HCT116 (cell line): Measurements from ENCODE around the gene RELCH. TPM values are rescaled to one million over a fixed set of nuclear protein-coding genes. Genes with fewer than 3 reads are reported as not detected.

Experiments
- ATAC-seq: fragments of 200-7000 bp; cut with Tn5 transposase; 2 replicates; pipeline ENCODE4 v1.9.1; 2020; ENCODE audit warnings: mild to moderate bottlenecking, moderate library complexity
- BruUV-seq: library from RNA; stranded (reverse); fragments of 400-500 nt; replicated peaks from 2 replicates; lab custom pipeline; 2021; lab: Mats Ljungman, UMichigan
- CTCF ChIA-PET: fragments of 300-600 bp; sonication (Branson Sonifier 250); formaldehyde crosslinking; loops from one replicate; lab custom pipeline; 2021; ENCODE audit warnings: antibody characterized with exemption; lab: Charles Lee
- POLR2A ChIA-PET: fragments of 300-600, 350-600 bp; sonication (Branson Sonifier 250); formaldehyde crosslinking; loops from one replicate; lab custom pipeline; 2021; ENCODE audit warnings: antibody characterized with exemption; lab: Charles Lee
- RAD21 ChIA-PET, 2 experiments: fragments of 300-600 bp; sonication (Branson Sonifier 250); formaldehyde crosslinking; loops; one replicate each; lab custom pipeline; 2023; ENCODE audit warnings: low total read pairs in 2 of 2; ENCODE audit not compliant: uncharacterized antibody in 2 of 2, unreplicated experiment in 2 of 2, low non-redundant PET in 1 of 2; lab: Charles Lee
- DNase-seq: peaks from one replicate; pipeline ENCODE4 v3.0.0-alpha.2; 2010; ENCODE audit warnings: low read depth, low spot score
- H2AFZ ChIP-seq: fragments of 200-600 bp; shearing (Covaris generic), sonication (generic); 2 replicates; pipeline ENCODE4 v1.6.1; 2017; ENCODE audit warnings: low read depth, mixed run types, mixed read lengths, antibody characterized with exemption, low read length; ENCODE audit not compliant: poor library complexity, severe bottlenecking
- H3K27ac ChIP-seq: 2 replicates; pipeline ENCODE4 v1.5.1; 2012; ENCODE audit warnings: low read depth, low read length
- H3K27me3 ChIP-seq: fragments of 200-600 bp; sonication (generic); 2 replicates; pipeline ENCODE4 v1.6.1; 2016; ENCODE audit warnings: mixed run types, low read length, mixed read lengths; ENCODE audit not compliant: insufficient read depth
- H3K36me3 ChIP-seq, 2 experiments: fragments of 200-500 bp in 1 of 2; fragments of 200-600 bp in 1 of 2; sonication (Bioruptor generic) in 1 of 2; sonication (generic) in 1 of 2; 2 replicates each; pipeline versions ENCODE4 v1.5.1 to v1.6.1; 2014 to 2016; ENCODE audit warnings: low read length in 2 of 2, inconsistent platforms in 1 of 2, mixed read lengths in 1 of 2, mixed run types in 1 of 2; ENCODE audit not compliant: insufficient read depth in 2 of 2, control insufficient read depth in 1 of 2
- H3K4me1 ChIP-seq, 2 experiments: fragments of 200-600 bp in 1 of 2; sonication (generic) in 1 of 2; 2 replicates each; pipeline versions ENCODE4 v1.5.1 to v1.6.1; 2012 to 2017; ENCODE audit warnings: low read length in 2 of 2, inconsistent platforms in 1 of 2, mild to moderate bottlenecking in 1 of 2, mixed read lengths in 1 of 2, mixed run types in 1 of 2, moderate library complexity in 1 of 2; ENCODE audit not compliant: insufficient read depth in 2 of 2, control insufficient read depth in 1 of 2
- H3K4me2 ChIP-seq: fragments of 200-600 bp; sonication (generic); 2 replicates; pipeline ENCODE4 v1.6.1; 2017; ENCODE audit warnings: mixed run types, low read length, mixed read lengths
- H3K4me3 ChIP-seq, 2 experiments: fragments of 200-600 bp in 1 of 2; sonication (generic) in 1 of 2; replicated peaks in 1 of 2; 2 replicates each; pipeline ENCODE4 v1.5.1; 2011 to 2016; ENCODE audit warnings: low read length in 2 of 2, control low read depth in 1 of 2, low read depth in 1 of 2, mild to moderate bottlenecking in 1 of 2, mixed read lengths in 1 of 2, mixed run types in 1 of 2
- H3K79me2 ChIP-seq: fragments of 200-600 bp; sonication (generic); 2 replicates; pipeline ENCODE4 v1.6.1; 2017; ENCODE audit warnings: mild to moderate bottlenecking, mixed run types, low read length, moderate library complexity, mixed read lengths; ENCODE audit not compliant: insufficient read depth
- H3K9ac ChIP-seq: fragments of 200-600 bp; sonication (generic); 2 replicates; pipeline ENCODE4 v1.6.1; 2016; ENCODE audit warnings: low read length, mixed read lengths
- H3K9me2 ChIP-seq: fragments of 200-600 bp; sonication (generic), shearing (Covaris generic); 2 replicates; pipeline ENCODE4 v1.6.1; 2017; ENCODE audit warnings: mixed run types, mild to moderate bottlenecking, moderate library complexity; ENCODE audit not compliant: insufficient read depth
- H3K9me3 ChIP-seq, 2 experiments: fragments of 200-500 bp in 1 of 2; fragments of 200-600 bp in 1 of 2; sonication (Bioruptor generic) in 1 of 2; sonication (generic) in 1 of 2; 2 replicates each; pipeline ENCODE4 v1.6.1; 2014 to 2017; ENCODE audit warnings: low read length in 2 of 2, mixed read lengths in 2 of 2, inconsistent platforms in 1 of 2, low read depth in 1 of 2, mild to moderate bottlenecking in 1 of 2, mixed run types in 1 of 2, moderate library complexity in 1 of 2; ENCODE audit not compliant: control insufficient read depth in 1 of 2, insufficient read depth in 1 of 2
- H4K20me1 ChIP-seq: fragments of 200-600 bp; sonication (generic), shearing (Covaris generic); 2 replicates; pipeline ENCODE4 v1.6.1; 2017; ENCODE audit warnings: mixed run types, mild to moderate bottlenecking, moderate library complexity; ENCODE audit not compliant: insufficient read depth
- CBX3 ChIP-seq: IDR thresholded peaks from 2 replicates; pipeline ENCODE4 v1.6.1; 2012; ENCODE audit warnings: low read depth
- CEBPB ChIP-seq: IDR thresholded peaks from 2 replicates; pipeline ENCODE4 v1.6.1; 2012; ENCODE audit warnings: low read depth
- EZH2phosphoT487 ChIP-seq: fragments of 200-600 bp; IDR thresholded peaks from 2 replicates; pipeline ENCODE4 v1.6.1; 2018; ENCODE audit warnings: antibody characterized with exemption, borderline replicate concordance
- FOSL1 ChIP-seq: IDR thresholded peaks from 2 replicates; pipeline ENCODE4 v1.6.1; 2012; ENCODE audit warnings: low read depth
- JUND ChIP-seq: IDR thresholded peaks from 2 replicates; pipeline ENCODE4 v1.6.1; 2012
- POLR2AphosphoS5 ChIP-seq: IDR thresholded peaks from 2 replicates; pipeline ENCODE4 v1.6.1; 2011; ENCODE audit warnings: mild to moderate bottlenecking, low read depth, low read length, moderate library complexity
- SRF ChIP-seq: IDR thresholded peaks from 2 replicates; pipeline ENCODE4 v1.6.1; 2012; ENCODE audit warnings: low read depth
- TCF7L2 ChIP-seq: IDR thresholded peaks from 2 replicates; pipeline ENCODE4 v1.7.0; 2011; ENCODE audit warnings: borderline replicate concordance, inconsistent platforms; ENCODE audit not compliant: insufficient read depth, insufficient read length; ENCODE audit errors: extremely low read depth
- ZFX ChIP-seq: fragments of 450-650 bp; IDR thresholded peaks from 2 replicates; pipeline ENCODE4 v1.6.1; 2017
- ZNF274 ChIP-seq: fragments of 200-500 bp; sonication (Bioruptor generic); IDR thresholded peaks from 2 replicates; pipeline ENCODE4 v1.6.1; 2014; ENCODE audit warnings: mild to moderate bottlenecking, low read depth, low read length, inconsistent platforms
- intact Hi-C: fragments of 100-400 bp; cut with micrococcal nuclease; formaldehyde crosslinking; loops from 2 replicates; pipeline ENCODE4 v1.10.0; 2022
- total RNA-seq: library from RNA; stranded (reverse); gene quantifications from one replicate; pipeline ENCODE4 v1.2.1, GENCODE V29; 2021; ENCODE audit not compliant: unreplicated experiment
- TF ChIP-seq, protein P1 (sequence below): IDR thresholded peaks from 2 replicates; pipeline ENCODE4 v1.6.1; 2012
- TF ChIP-seq, protein P2 (sequence below): IDR thresholded peaks from 2 replicates; pipeline ENCODE4 v1.6.1; 2012; ENCODE audit warnings: low read depth

Gene RELCH
- total RNA-seq, 1 experiment from 2014 or later, result 17.4 TPM

DNA sequence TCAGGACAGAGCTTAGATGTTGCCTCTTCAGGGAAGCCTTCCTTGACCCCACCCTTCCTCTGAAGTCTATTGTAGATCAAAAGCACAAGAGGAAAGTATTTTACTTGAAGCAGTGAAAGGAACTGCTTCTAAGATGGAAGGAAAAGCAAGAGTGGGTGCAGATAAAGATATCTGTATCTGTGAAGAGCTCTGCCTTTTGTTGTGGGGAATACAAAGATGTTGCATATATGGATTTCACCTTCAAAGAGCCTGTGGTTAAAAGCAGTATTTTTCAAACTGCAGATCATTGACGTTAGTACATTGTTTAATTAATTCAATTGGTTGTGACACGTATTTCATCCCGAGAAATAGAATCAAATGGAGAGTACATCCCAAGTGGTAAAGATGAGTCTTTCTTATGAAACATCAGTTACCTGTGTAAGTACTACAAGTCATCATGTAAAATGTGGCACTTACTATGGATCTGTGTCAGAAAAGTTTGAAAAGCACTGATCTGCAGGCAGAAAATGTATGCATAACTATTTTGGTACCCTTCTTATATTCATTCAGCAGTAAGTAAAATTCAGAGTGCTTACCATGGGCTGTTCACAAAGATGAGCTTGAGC lies 113.4 kb downstream of the RELCH start:
- H3K79me2 ChIP-seq, result no peaks in the 10 kb centered on the region
- DNase-seq (no peak), ATAC-seq (no peak)
- H3K9me2 ChIP-seq, result no peaks in the 10 kb centered on the region
- H3K9me3 ChIP-seq, result no peaks in the 10 kb centered on the region
- ChIA-PET POLR2A (no interaction called here), RAD21 (no interaction called here), CTCF (no interaction called here)
- TF ChIP-seq, protein P1, sequence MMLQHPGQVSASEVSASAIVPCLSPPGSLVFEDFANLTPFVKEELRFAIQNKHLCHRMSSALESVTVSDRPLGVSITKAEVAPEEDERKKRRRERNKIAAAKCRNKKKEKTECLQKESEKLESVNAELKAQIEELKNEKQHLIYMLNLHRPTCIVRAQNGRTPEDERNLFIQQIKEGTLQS, result no peak
- TF ChIP-seq TCF7L2, result no peak
- TF ChIP-seq CBX3, result no peak
- no peak for TF ChIP-seq SRF
- no peak for TF ChIP-seq POLR2AphosphoS5
- TF ChIP-seq, protein P2, sequence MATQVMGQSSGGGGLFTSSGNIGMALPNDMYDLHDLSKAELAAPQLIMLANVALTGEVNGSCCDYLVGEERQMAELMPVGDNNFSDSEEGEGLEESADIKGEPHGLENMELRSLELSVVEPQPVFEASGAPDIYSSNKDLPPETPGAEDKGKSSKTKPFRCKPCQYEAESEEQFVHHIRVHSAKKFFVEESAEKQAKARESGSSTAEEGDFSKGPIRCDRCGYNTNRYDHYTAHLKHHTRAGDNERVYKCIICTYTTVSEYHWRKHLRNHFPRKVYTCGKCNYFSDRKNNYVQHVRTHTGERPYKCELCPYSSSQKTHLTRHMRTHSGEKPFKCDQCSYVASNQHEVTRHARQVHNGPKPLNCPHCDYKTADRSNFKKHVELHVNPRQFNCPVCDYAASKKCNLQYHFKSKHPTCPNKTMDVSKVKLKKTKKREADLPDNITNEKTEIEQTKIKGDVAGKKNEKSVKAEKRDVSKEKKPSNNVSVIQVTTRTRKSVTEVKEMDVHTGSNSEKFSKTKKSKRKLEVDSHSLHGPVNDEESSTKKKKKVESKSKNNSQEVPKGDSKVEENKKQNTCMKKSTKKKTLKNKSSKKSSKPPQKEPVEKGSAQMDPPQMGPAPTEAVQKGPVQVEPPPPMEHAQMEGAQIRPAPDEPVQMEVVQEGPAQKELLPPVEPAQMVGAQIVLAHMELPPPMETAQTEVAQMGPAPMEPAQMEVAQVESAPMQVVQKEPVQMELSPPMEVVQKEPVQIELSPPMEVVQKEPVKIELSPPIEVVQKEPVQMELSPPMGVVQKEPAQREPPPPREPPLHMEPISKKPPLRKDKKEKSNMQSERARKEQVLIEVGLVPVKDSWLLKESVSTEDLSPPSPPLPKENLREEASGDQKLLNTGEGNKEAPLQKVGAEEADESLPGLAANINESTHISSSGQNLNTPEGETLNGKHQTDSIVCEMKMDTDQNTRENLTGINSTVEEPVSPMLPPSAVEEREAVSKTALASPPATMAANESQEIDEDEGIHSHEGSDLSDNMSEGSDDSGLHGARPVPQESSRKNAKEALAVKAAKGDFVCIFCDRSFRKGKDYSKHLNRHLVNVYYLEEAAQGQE, result no peak
- no peak for TF ChIP-seq EZH2phosphoT487
- no peak for TF ChIP-seq ZFX
- no peak for TF ChIP-seq CEBPB
- no peak for TF ChIP-seq JUND
- no peak for TF ChIP-seq ZNF274
- TF ChIP-seq FOSL1, result no peak
- intact Hi-C loops, result no loop called here
- no peak overlapping the region for H3K4me2 ChIP-seq
- H3K36me3 ChIP-seq, result peaks cover 0 to 2% of the 10 kb centered on the region in 2 experiments; a peak in 1 of 4 replicates
- H4K20me1 ChIP-seq, result no peaks in the 10 kb centered on the region
- H2AFZ ChIP-seq, result no peak overlapping the region
- no peaks in the 10 kb centered on the region for H3K27me3 ChIP-seq
- no TSS peak for BruUV-seq
- no peak overlapping the region for H3K9ac ChIP-seq
- H3K4me3 ChIP-seq, result no peak overlapping the region
- H3K27ac ChIP-seq, result no peak overlapping the region
- no peaks in the 10 kb centered on the region for H3K4me1 ChIP-seq
